ENCODE data around the gene DCUN1D5.

GRCh38 chr11:103108933-103109817 is 17.2 kb upstream of the DCUN1D5 start, which contains the start of gene DYNC2H1:
- TF ChIP-seq, protein P1, sequence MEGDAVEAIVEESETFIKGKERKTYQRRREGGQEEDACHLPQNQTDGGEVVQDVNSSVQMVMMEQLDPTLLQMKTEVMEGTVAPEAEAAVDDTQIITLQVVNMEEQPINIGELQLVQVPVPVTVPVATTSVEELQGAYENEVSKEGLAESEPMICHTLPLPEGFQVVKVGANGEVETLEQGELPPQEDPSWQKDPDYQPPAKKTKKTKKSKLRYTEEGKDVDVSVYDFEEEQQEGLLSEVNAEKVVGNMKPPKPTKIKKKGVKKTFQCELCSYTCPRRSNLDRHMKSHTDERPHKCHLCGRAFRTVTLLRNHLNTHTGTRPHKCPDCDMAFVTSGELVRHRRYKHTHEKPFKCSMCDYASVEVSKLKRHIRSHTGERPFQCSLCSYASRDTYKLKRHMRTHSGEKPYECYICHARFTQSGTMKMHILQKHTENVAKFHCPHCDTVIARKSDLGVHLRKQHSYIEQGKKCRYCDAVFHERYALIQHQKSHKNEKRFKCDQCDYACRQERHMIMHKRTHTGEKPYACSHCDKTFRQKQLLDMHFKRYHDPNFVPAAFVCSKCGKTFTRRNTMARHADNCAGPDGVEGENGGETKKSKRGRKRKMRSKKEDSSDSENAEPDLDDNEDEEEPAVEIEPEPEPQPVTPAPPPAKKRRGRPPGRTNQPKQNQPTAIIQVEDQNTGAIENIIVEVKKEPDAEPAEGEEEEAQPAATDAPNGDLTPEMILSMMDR (IDR thresholded peaks at IDR 0.05; ENCODE audit: low read depth, low read length, missing input control), result peak; percentile 23
- TF ChIP-seq GABPA (IDR thresholded peaks at IDR 0.05 in 1 of 2, conservative IDR thresholded peaks at IDR 0.05 in 1 of 2) (peak in 1 of 2 donors; percentile 43), YY1 (IDR thresholded peaks at IDR 0.05) (peak; percentile 73)
